SK-N-SH treated with all-trans-retinoic acid at 6 μM for 48 hours (cell line): ENCODE results near the gene RELT.

ENCODE experiments used
- ATAC-seq: fragments of 200-7000 bp; cut with Tn5 transposase; 3 replicates; pipeline ENCODE4 v1.9.1; 2020; ENCODE audit warnings: mild to moderate bottlenecking, moderate library complexity
- ARNTL ChIP-seq: fragments of 450-650 bp; formaldehyde crosslinking; IDR thresholded peaks from 2 replicates; pipeline ENCODE4 v1.5.0; 2020; ENCODE audit warnings: low read depth, mild to moderate bottlenecking, moderate library complexity, borderline replicate concordance
- BACH2 ChIP-seq: fragments of 250-450 bp; sonication (Bioruptor Pico); IDR thresholded peaks from 2 replicates; pipeline ENCODE4 v1.9.0; 2021; ENCODE audit warnings: mild to moderate bottlenecking, borderline replicate concordance
- CREB5 ChIP-seq: fragments of 250-450 bp; sonication (Bioruptor Pico); IDR thresholded peaks from 2 replicates; pipeline ENCODE4 v1.5.1; 2020; ENCODE audit warnings: low read depth, mild to moderate bottlenecking, moderate library complexity
- CSDC2 ChIP-seq: fragments of 250-450 bp; sonication (Bioruptor Pico); IDR thresholded peaks from 2 replicates; pipeline ENCODE4 v1.5.0; 2020; ENCODE audit warnings: mild to moderate bottlenecking, moderate library complexity
- ESRRG ChIP-seq: fragments of 250-450 bp; sonication (Bioruptor Pico); IDR thresholded peaks from 2 replicates; pipeline ENCODE4 v1.6.1; 2021; ENCODE audit warnings: mild to moderate bottlenecking
- GLIS3 ChIP-seq: fragments of 250-450 bp; sonication (Bioruptor Pico); IDR thresholded peaks from 2 replicates; pipeline ENCODE4 v1.5.0; 2020; ENCODE audit warnings: mild to moderate bottlenecking, moderate library complexity
- ISL1 ChIP-seq: fragments of 250-450 bp; sonication (Bioruptor Pico); IDR thresholded peaks from 2 replicates; pipeline ENCODE4 v2.1.2; 2022; ENCODE audit warnings: mild to moderate bottlenecking, moderate library complexity
- OSR1 ChIP-seq: fragments of 250-450 bp; sonication (Bioruptor Pico); IDR thresholded peaks from 2 replicates; pipeline ENCODE4 v1.8.0; 2022; ENCODE audit warnings: moderate library complexity, mild to moderate bottlenecking, inconsistent platforms
- PPARA ChIP-seq: fragments of 250-450 bp; sonication (Bioruptor Pico); IDR thresholded peaks from 2 replicates; pipeline ENCODE4 v1.5.0; 2020; ENCODE audit warnings: mild to moderate bottlenecking, borderline replicate concordance
- RARB ChIP-seq: fragments of 250-450 bp; sonication (Bioruptor Pico); IDR thresholded peaks from 2 replicates; pipeline ENCODE4 v1.8.0; 2021; ENCODE audit warnings: mild to moderate bottlenecking, moderate library complexity
- SNAI2 ChIP-seq: fragments of 250-450 bp; sonication (Bioruptor Pico); IDR thresholded peaks from 2 replicates; pipeline ENCODE4 v1.5.0; 2020; ENCODE audit warnings: mild to moderate bottlenecking, moderate library complexity
- TCF4 ChIP-seq: fragments of 250-450 bp; sonication (Bioruptor Pico); IDR thresholded peaks from 2 replicates; pipeline ENCODE4 v1.8.0; 2021; ENCODE audit warnings: mild to moderate bottlenecking, moderate library complexity, borderline replicate concordance
- TOX ChIP-seq: fragments of 250-450 bp; sonication (Bioruptor Pico); IDR thresholded peaks from 2 replicates; pipeline ENCODE4 v1.8.0; 2021; ENCODE audit warnings: mild to moderate bottlenecking, moderate library complexity, borderline replicate concordance
- TSHZ2 ChIP-seq: fragments of 250-450 bp; sonication (Bioruptor Pico); IDR thresholded peaks from 2 replicates; pipeline ENCODE4 v1.5.0; 2020; ENCODE audit warnings: mild to moderate bottlenecking, moderate library complexity
- ZFP3 ChIP-seq: fragments of 250-450 bp; sonication (Bioruptor Pico); IDR thresholded peaks from 2 replicates; pipeline ENCODE4 v1.5.0; 2020; ENCODE audit warnings: mild to moderate bottlenecking, moderate library complexity
- ZNF565 ChIP-seq: fragments of 450-650 bp; formaldehyde crosslinking; conservative IDR thresholded peaks from 2 replicates; pipeline ENCODE4 v1.5.0; 2020; ENCODE audit warnings: low read depth, mild to moderate bottlenecking, moderate library complexity
- ZNF8 ChIP-seq: fragments of 450-650 bp; formaldehyde crosslinking; IDR thresholded peaks from 2 replicates; pipeline ENCODE4 v1.5.0; 2020; ENCODE audit warnings: mild to moderate bottlenecking, moderate library complexity
- TF ChIP-seq, protein P1 (sequence below): fragments of 250-450 bp; sonication (Bioruptor Pico); IDR thresholded peaks from 2 replicates; pipeline ENCODE4 v1.8.0; 2021; ENCODE audit warnings: low read depth, mild to moderate bottlenecking, moderate library complexity, borderline replicate concordance
- TF ChIP-seq, protein P2 (sequence below): fragments of 250-450 bp; sonication (Bioruptor Pico); IDR thresholded peaks from 2 replicates; pipeline ENCODE4 v1.8.0; 2020; ENCODE audit warnings: mild to moderate bottlenecking, moderate library complexity, borderline replicate concordance
- TF ChIP-seq, protein P3 (sequence below): fragments of 250-450 bp; sonication (Bioruptor Pico); IDR thresholded peaks from 2 replicates; pipeline ENCODE4 v1.5.1; 2021; ENCODE audit warnings: mild to moderate bottlenecking, moderate library complexity

The RELT gene

GRCh38 chr11:73410627-73411026 lies 34.4 kb downstream of the RELT start:
- ATAC-seq = no peak
- no peak for TF ChIP-seq BACH2 (CRISPR knock-in tag)
- TF ChIP-seq ISL1 (CRISPR knock-in tag) = no peak
- no peak for TF ChIP-seq ESRRG (CRISPR knock-in tag)
- TF ChIP-seq ZFP3 = no peak
- no peak for TF ChIP-seq GLIS3 (CRISPR knock-in tag)
- TF ChIP-seq, protein P1, sequence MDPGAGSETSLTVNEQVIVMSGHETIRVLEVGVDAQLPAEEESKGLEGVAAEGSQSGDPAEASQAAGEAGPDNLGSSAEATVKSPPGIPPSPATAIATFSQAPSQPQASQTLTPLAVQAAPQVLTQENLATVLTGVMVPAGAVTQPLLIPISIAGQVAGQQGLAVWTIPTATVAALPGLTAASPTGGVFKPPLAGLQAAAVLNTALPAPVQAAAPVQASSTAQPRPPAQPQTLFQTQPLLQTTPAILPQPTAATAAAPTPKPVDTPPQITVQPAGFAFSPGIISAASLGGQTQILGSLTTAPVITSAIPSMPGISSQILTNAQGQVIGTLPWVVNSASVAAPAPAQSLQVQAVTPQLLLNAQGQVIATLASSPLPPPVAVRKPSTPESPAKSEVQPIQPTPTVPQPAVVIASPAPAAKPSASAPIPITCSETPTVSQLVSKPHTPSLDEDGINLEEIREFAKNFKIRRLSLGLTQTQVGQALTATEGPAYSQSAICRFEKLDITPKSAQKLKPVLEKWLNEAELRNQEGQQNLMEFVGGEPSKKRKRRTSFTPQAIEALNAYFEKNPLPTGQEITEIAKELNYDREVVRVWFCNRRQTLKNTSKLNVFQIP (CRISPR knock-in tag) = no peak
- TF ChIP-seq, protein P2, sequence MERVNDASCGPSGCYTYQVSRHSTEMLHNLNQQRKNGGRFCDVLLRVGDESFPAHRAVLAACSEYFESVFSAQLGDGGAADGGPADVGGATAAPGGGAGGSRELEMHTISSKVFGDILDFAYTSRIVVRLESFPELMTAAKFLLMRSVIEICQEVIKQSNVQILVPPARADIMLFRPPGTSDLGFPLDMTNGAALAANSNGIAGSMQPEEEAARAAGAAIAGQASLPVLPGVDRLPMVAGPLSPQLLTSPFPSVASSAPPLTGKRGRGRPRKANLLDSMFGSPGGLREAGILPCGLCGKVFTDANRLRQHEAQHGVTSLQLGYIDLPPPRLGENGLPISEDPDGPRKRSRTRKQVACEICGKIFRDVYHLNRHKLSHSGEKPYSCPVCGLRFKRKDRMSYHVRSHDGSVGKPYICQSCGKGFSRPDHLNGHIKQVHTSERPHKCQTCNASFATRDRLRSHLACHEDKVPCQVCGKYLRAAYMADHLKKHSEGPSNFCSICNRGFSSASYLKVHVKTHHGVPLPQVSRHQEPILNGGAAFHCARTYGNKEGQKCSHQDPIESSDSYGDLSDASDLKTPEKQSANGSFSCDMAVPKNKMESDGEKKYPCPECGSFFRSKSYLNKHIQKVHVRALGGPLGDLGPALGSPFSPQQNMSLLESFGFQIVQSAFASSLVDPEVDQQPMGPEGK (CRISPR knock-in tag) = no peak
- TF ChIP-seq TSHZ2 = no peak
- no peak for TF ChIP-seq ARNTL (CRISPR knock-in tag)
- TF ChIP-seq, protein P3, sequence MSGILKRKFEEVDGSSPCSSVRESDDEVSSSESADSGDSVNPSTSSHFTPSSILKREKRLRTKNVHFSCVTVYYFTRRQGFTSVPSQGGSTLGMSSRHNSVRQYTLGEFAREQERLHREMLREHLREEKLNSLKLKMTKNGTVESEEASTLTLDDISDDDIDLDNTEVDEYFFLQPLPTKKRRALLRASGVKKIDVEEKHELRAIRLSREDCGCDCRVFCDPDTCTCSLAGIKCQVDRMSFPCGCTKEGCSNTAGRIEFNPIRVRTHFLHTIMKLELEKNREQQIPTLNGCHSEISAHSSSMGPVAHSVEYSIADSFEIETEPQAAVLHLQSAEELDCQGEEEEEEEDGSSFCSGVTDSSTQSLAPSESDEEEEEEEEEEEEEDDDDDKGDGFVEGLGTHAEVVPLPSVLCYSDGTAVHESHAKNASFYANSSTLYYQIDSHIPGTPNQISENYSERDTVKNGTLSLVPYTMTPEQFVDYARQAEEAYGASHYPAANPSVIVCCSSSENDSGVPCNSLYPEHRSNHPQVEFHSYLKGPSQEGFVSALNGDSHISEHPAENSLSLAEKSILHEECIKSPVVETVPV (CRISPR knock-in tag) = no peak
- no peak for TF ChIP-seq OSR1 (CRISPR knock-in tag)
- TF ChIP-seq SNAI2 (CRISPR knock-in tag) = no peak
- no peak for TF ChIP-seq PPARA (CRISPR knock-in tag)
- TF ChIP-seq ZNF565 (CRISPR knock-in tag) = no peak
- no peak for TF ChIP-seq CREB5 (CRISPR knock-in tag)
- no peak for TF ChIP-seq CSDC2

GRCh38 chr11:73411031-73411430 lies 34.8 kb downstream of the RELT start:
- no peak for ATAC-seq
- TF ChIP-seq, protein P3 (CRISPR knock-in tag) = no peak
- no peak for TF ChIP-seq ZFP3
- TF ChIP-seq, protein P1 (CRISPR knock-in tag) = no peak
- no peak for TF ChIP-seq SNAI2 (CRISPR knock-in tag)
- no peak for TF ChIP-seq TCF4 (CRISPR knock-in tag)
- TF ChIP-seq ISL1 (CRISPR knock-in tag) = no peak
- TF ChIP-seq, protein P2 (CRISPR knock-in tag) = no peak
- no peak for TF ChIP-seq ESRRG (CRISPR knock-in tag)
- no peak for TF ChIP-seq TOX (CRISPR knock-in tag)
- no peak for TF ChIP-seq ZNF8
- TF ChIP-seq PPARA (CRISPR knock-in tag) = no peak
- no peak for TF ChIP-seq ZNF565 (CRISPR knock-in tag)
- TF ChIP-seq TSHZ2 = no peak
- no peak for TF ChIP-seq BACH2 (CRISPR knock-in tag)
- TF ChIP-seq OSR1 (CRISPR knock-in tag) = no peak
- no peak for TF ChIP-seq GLIS3 (CRISPR knock-in tag)
- no peak for TF ChIP-seq ARNTL (CRISPR knock-in tag)
- no peak for TF ChIP-seq RARB (CRISPR knock-in tag)
